HCT116 (cell line): Measurements from ENCODE around the gene ADRM1. TPM values are rescaled to one million over a fixed set of nuclear protein-coding genes. Genes with fewer than 3 reads are reported as not detected.

Source experiments
- ATAC-seq: fragments of 200-7000 bp; cut with Tn5 transposase; 2 replicates; pipeline ENCODE4 v1.9.1; 2020; ENCODE audit warnings: mild to moderate bottlenecking, moderate library complexity
- BruUV-seq: library from RNA; stranded (reverse); fragments of 400-500 nt; replicated peaks from 2 replicates; lab custom pipeline; 2021; lab: Mats Ljungman, UMichigan
- CTCF ChIA-PET: fragments of 300-600 bp; sonication (Branson Sonifier 250); formaldehyde crosslinking; loops from one replicate; lab custom pipeline; 2021; ENCODE audit warnings: antibody characterized with exemption; lab: Charles Lee
- POLR2A ChIA-PET: fragments of 300-600, 350-600 bp; sonication (Branson Sonifier 250); formaldehyde crosslinking; loops from one replicate; lab custom pipeline; 2021; ENCODE audit warnings: antibody characterized with exemption; lab: Charles Lee
- RAD21 ChIA-PET, 2 experiments: fragments of 300-600 bp; sonication (Branson Sonifier 250); formaldehyde crosslinking; loops; one replicate each; lab custom pipeline; 2023; ENCODE audit warnings: low total read pairs in 2 of 2; ENCODE audit not compliant: uncharacterized antibody in 2 of 2, unreplicated experiment in 2 of 2, low non-redundant PET in 1 of 2; lab: Charles Lee
- DNase-seq: peaks from one replicate; pipeline ENCODE4 v3.0.0-alpha.2; 2010; ENCODE audit warnings: low read depth, low spot score
- H2AFZ ChIP-seq: fragments of 200-600 bp; shearing (Covaris generic), sonication (generic); 2 replicates; pipeline ENCODE4 v1.6.1; 2017; ENCODE audit warnings: low read depth, mixed run types, mixed read lengths, antibody characterized with exemption, low read length; ENCODE audit not compliant: poor library complexity, severe bottlenecking
- H3K27ac ChIP-seq: 2 replicates; pipeline ENCODE4 v1.5.1; 2012; ENCODE audit warnings: low read depth, low read length
- H3K27me3 ChIP-seq: fragments of 200-600 bp; sonication (generic); 2 replicates; pipeline ENCODE4 v1.6.1; 2016; ENCODE audit warnings: mixed run types, low read length, mixed read lengths; ENCODE audit not compliant: insufficient read depth
- H3K36me3 ChIP-seq, 2 experiments: fragments of 200-500 bp in 1 of 2; fragments of 200-600 bp in 1 of 2; sonication (Bioruptor generic) in 1 of 2; sonication (generic) in 1 of 2; 2 replicates each; pipeline versions ENCODE4 v1.5.1 to v1.6.1; 2014 to 2016; ENCODE audit warnings: low read length in 2 of 2, inconsistent platforms in 1 of 2, mixed read lengths in 1 of 2, mixed run types in 1 of 2; ENCODE audit not compliant: insufficient read depth in 2 of 2, control insufficient read depth in 1 of 2
- H3K4me1 ChIP-seq, 2 experiments: fragments of 200-600 bp in 1 of 2; sonication (generic) in 1 of 2; 2 replicates each; pipeline versions ENCODE4 v1.5.1 to v1.6.1; 2012 to 2017; ENCODE audit warnings: low read length in 2 of 2, inconsistent platforms in 1 of 2, mild to moderate bottlenecking in 1 of 2, mixed read lengths in 1 of 2, mixed run types in 1 of 2, moderate library complexity in 1 of 2; ENCODE audit not compliant: insufficient read depth in 2 of 2, control insufficient read depth in 1 of 2
- H3K4me2 ChIP-seq: fragments of 200-600 bp; sonication (generic); 2 replicates; pipeline ENCODE4 v1.6.1; 2017; ENCODE audit warnings: mixed run types, low read length, mixed read lengths
- H3K4me3 ChIP-seq, 2 experiments: fragments of 200-600 bp in 1 of 2; sonication (generic) in 1 of 2; replicated peaks in 1 of 2; 2 replicates each; pipeline ENCODE4 v1.5.1; 2011 to 2016; ENCODE audit warnings: low read length in 2 of 2, control low read depth in 1 of 2, low read depth in 1 of 2, mild to moderate bottlenecking in 1 of 2, mixed read lengths in 1 of 2, mixed run types in 1 of 2
- H3K79me2 ChIP-seq: fragments of 200-600 bp; sonication (generic); 2 replicates; pipeline ENCODE4 v1.6.1; 2017; ENCODE audit warnings: mild to moderate bottlenecking, mixed run types, low read length, moderate library complexity, mixed read lengths; ENCODE audit not compliant: insufficient read depth
- H3K9ac ChIP-seq: fragments of 200-600 bp; sonication (generic); 2 replicates; pipeline ENCODE4 v1.6.1; 2016; ENCODE audit warnings: low read length, mixed read lengths
- H3K9me2 ChIP-seq: fragments of 200-600 bp; sonication (generic), shearing (Covaris generic); 2 replicates; pipeline ENCODE4 v1.6.1; 2017; ENCODE audit warnings: mixed run types, mild to moderate bottlenecking, moderate library complexity; ENCODE audit not compliant: insufficient read depth
- H3K9me3 ChIP-seq, 2 experiments: fragments of 200-500 bp in 1 of 2; fragments of 200-600 bp in 1 of 2; sonication (Bioruptor generic) in 1 of 2; sonication (generic) in 1 of 2; 2 replicates each; pipeline ENCODE4 v1.6.1; 2014 to 2017; ENCODE audit warnings: low read length in 2 of 2, mixed read lengths in 2 of 2, inconsistent platforms in 1 of 2, low read depth in 1 of 2, mild to moderate bottlenecking in 1 of 2, mixed run types in 1 of 2, moderate library complexity in 1 of 2; ENCODE audit not compliant: control insufficient read depth in 1 of 2, insufficient read depth in 1 of 2
- H4K20me1 ChIP-seq: fragments of 200-600 bp; sonication (generic), shearing (Covaris generic); 2 replicates; pipeline ENCODE4 v1.6.1; 2017; ENCODE audit warnings: mixed run types, mild to moderate bottlenecking, moderate library complexity; ENCODE audit not compliant: insufficient read depth
- CBX3 ChIP-seq: IDR thresholded peaks from 2 replicates; pipeline ENCODE4 v1.6.1; 2012; ENCODE audit warnings: low read depth
- RAD21 ChIP-seq: IDR thresholded peaks from 2 replicates; pipeline ENCODE4 v1.6.1; 2012; ENCODE audit warnings: low read depth, mild to moderate bottlenecking
- SP1 ChIP-seq: IDR thresholded peaks from 2 replicates; pipeline ENCODE4 v1.6.1; 2012; ENCODE audit warnings: low read depth
- YY1 ChIP-seq: IDR thresholded peaks from 2 replicates; pipeline ENCODE4 v1.6.1; 2011; ENCODE audit warnings: low read length, low read depth, moderate library complexity, mild to moderate bottlenecking; ENCODE audit not compliant: insufficient replicate concordance; ENCODE audit errors: extremely low read depth
- intact Hi-C: fragments of 100-400 bp; cut with micrococcal nuclease; formaldehyde crosslinking; loops from 2 replicates; pipeline ENCODE4 v1.10.0; 2022
- total RNA-seq: library from RNA; stranded (reverse); gene quantifications from one replicate; pipeline ENCODE4 v1.2.1, GENCODE V29; 2021; ENCODE audit not compliant: unreplicated experiment
- TF ChIP-seq, protein P1 (sequence below): IDR thresholded peaks from 2 replicates; pipeline ENCODE4 v1.6.1; 2011; ENCODE audit warnings: mild to moderate bottlenecking, low read length, moderate library complexity; ENCODE audit not compliant: insufficient replicate concordance; ENCODE audit errors: extremely low read depth
- TF ChIP-seq, protein P2 (sequence below), 3 experiments: fragments of 200-600 bp in 1 of 3; sonication (generic) in 1 of 3; IDR thresholded peaks in 2 of 3; conservative IDR thresholded peaks in 1 of 3; 2 replicates each; pipeline ENCODE4 v1.5.1; 2012 to 2017; ENCODE audit warnings: low read depth in 2 of 3, low read length in 2 of 3, antibody characterized with exemption in 1 of 3, borderline replicate concordance in 1 of 3, control low read depth in 1 of 3, mild to moderate bottlenecking in 1 of 3, mixed read lengths in 1 of 3, mixed run types in 1 of 3, moderate library complexity in 1 of 3; ENCODE audit not compliant: insufficient read depth in 1 of 3

ADRM1 gene
- total RNA-seq, 1 experiment from 2014 or later, result 158 TPM

- ATAC-seq (no peak), DNase-seq (no peak)
- H3K79me2 ChIP-seq, result no peaks in the 10 kb centered on the region
- H3K27me3 ChIP-seq, result no peaks in the 10 kb centered on the region
- no peak overlapping the region for H3K27ac ChIP-seq
- no TSS peak for BruUV-seq
- peaks cover 5 to 6% of the 10 kb centered on the region in 2 experiments; a peak in 1 of 4 replicates for H3K36me3 ChIP-seq
- ChIA-PET RAD21 (no interaction called here), CTCF (no interaction called here)
- no peak overlapping the region for H3K9ac ChIP-seq
- H3K4me1 ChIP-seq, result peaks cover 5 to 7% of the 10 kb centered on the region in 2 experiments; a peak in 3 of 4 replicates
- intact Hi-C loops, result no loop called here
- no peak overlapping the region for H3K4me2 ChIP-seq
- H4K20me1 ChIP-seq, result no peaks in the 10 kb centered on the region
- H3K9me3 ChIP-seq, result no peaks in the 10 kb centered on the region
- H3K9me2 ChIP-seq, result no peaks in the 10 kb centered on the region
- no peak overlapping the region for H3K4me3 ChIP-seq
- no peak overlapping the region for H2AFZ ChIP-seq
- TF ChIP-seq, protein P1, sequence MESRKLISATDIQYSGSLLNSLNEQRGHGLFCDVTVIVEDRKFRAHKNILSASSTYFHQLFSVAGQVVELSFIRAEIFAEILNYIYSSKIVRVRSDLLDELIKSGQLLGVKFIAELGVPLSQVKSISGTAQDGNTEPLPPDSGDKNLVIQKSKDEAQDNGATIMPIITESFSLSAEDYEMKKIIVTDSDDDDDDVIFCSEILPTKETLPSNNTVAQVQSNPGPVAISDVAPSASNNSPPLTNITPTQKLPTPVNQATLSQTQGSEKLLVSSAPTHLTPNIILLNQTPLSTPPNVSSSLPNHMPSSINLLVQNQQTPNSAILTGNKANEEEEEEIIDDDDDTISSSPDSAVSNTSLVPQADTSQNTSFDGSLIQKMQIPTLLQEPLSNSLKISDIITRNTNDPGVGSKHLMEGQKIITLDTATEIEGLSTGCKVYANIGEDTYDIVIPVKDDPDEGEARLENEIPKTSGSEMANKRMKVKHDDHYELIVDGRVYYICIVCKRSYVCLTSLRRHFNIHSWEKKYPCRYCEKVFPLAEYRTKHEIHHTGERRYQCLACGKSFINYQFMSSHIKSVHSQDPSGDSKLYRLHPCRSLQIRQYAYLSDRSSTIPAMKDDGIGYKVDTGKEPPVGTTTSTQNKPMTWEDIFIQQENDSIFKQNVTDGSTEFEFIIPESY, result no peak
- TF ChIP-seq SP1 (no peak), YY1 (no peak)
- TF ChIP-seq, all 23 proteins: peak for 0
- POLR2A ChIA-PET, result no interaction called here
These were observed 5.9 kb upstream of the ADRM1 start for GRCh38 chr20:62296724-62297448.

GRCh38 chr20:62297449-62298227 is 5.2 kb upstream of the ADRM1 start:
- no peaks in the 10 kb centered on the region for H3K9me2 ChIP-seq

More at GRCh38 chr20:62297449-62298227, 5.2 kb upstream of the ADRM1 start:
- Histone ChIP-seq H3K27me3 (no peaks in the 10 kb centered on the region), H2AFZ (no peak overlapping the region), H3K36me3 (peaks cover 5% of the 10 kb centered on the region in 2 experiments; a peak in 1 of 4 replicates), H3K27ac (no peak overlapping the region), H3K9me3 (no peaks in the 10 kb centered on the region), H3K79me2 (no peaks in the 10 kb centered on the region), H3K4me3 (no peak overlapping the region), H4K20me1 (no peaks in the 10 kb centered on the region), H3K9ac (no peak overlapping the region), H3K4me1 (peaks cover 5 to 14% of the 10 kb centered on the region in 2 experiments; a peak in 3 of 4 replicates), H3K4me2 (no peak overlapping the region)
- POLR2A ChIA-PET, result no interaction called here
- DNase-seq (no peak), ATAC-seq (no peak)
- intact Hi-C loops, result no loop called here
- CTCF ChIA-PET, result no interaction called here
- BruUV-seq, result no TSS peak
- RAD21 ChIA-PET, result no interaction called here
- TF ChIP-seq, protein P2, sequence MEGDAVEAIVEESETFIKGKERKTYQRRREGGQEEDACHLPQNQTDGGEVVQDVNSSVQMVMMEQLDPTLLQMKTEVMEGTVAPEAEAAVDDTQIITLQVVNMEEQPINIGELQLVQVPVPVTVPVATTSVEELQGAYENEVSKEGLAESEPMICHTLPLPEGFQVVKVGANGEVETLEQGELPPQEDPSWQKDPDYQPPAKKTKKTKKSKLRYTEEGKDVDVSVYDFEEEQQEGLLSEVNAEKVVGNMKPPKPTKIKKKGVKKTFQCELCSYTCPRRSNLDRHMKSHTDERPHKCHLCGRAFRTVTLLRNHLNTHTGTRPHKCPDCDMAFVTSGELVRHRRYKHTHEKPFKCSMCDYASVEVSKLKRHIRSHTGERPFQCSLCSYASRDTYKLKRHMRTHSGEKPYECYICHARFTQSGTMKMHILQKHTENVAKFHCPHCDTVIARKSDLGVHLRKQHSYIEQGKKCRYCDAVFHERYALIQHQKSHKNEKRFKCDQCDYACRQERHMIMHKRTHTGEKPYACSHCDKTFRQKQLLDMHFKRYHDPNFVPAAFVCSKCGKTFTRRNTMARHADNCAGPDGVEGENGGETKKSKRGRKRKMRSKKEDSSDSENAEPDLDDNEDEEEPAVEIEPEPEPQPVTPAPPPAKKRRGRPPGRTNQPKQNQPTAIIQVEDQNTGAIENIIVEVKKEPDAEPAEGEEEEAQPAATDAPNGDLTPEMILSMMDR (IDR thresholded peaks at IDR 0.05 in 2 of 3, conservative IDR thresholded peaks at IDR 0.05 in 1 of 3; ENCODE audit: borderline replicate concordance in 1 of 3, insufficient read depth in 1 of 3, low read depth in 2 of 3, low read length in 2 of 3), result peak in 1 of 3 experiments; percentile 13; a peak in 1 of 6 replicates
- TF ChIP-seq CBX3 (no peak), RAD21 (0 out of 2 replicates have a peak, but pooled peaks have one; percentile 9)
